Kidney (tissue), 14 donors: Measurements from ENCODE around the gene BRD2. TPM values are rescaled to one million over a fixed set of nuclear protein-coding genes. Genes with fewer than 3 reads are reported as not detected.

Experiments
- DNase-seq, 5 donors: peaks; one replicate each; pipeline ENCODE4 v3.0.0-alpha.2; 2013 to 2020
- FAIRE-seq: peaks from 2 replicates; lab custom pipeline; 2012; peaks lifted over from hg19 to GRCh38; lab: Jason Lieb, UNC
- H3K27ac ChIP-seq, 2 donors: one replicate each; pipeline ENCODE4 v1.7.0; 2013; ENCODE audit warnings: low read depth in 2 of 2, low read length in 2 of 2, inconsistent platforms in 1 of 2
- H3K27me3 ChIP-seq: one replicate; pipeline ENCODE4 v1.7.1; 2013; ENCODE audit warnings: low read length, inconsistent platforms; ENCODE audit not compliant: control insufficient read depth, insufficient read depth
- H3K36me3 ChIP-seq, 3 donors: one replicate each; pipeline versions ENCODE4 v1.7.0 to v1.7.1; 2013; ENCODE audit warnings: low read length in 3 of 3, control low read depth in 1 of 3, inconsistent platforms in 1 of 3; ENCODE audit not compliant: insufficient read depth in 3 of 3, control insufficient read depth in 2 of 3
- H3K4me1 ChIP-seq, 3 donors: one replicate each; pipeline versions ENCODE4 v1.7.0 to v1.7.1; 2013; ENCODE audit warnings: low read length in 3 of 3, inconsistent platforms in 1 of 3, low read depth in 1 of 3; ENCODE audit not compliant: control insufficient read depth in 2 of 3, insufficient read depth in 2 of 3
- H3K4me3 ChIP-seq, 3 donors: one replicate each; pipeline versions ENCODE4 v1.7.0 to v1.8.1; 2013; ENCODE audit warnings: low read length in 3 of 3, control low read depth in 1 of 3, inconsistent platforms in 1 of 3
- H3K9ac ChIP-seq, 3 donors: one replicate each; pipeline versions ENCODE4 v1.7.0 to v1.7.1; 2013; ENCODE audit warnings: low read length in 3 of 3, control low read depth in 1 of 3, inconsistent platforms in 1 of 3
- H3K9me3 ChIP-seq, 3 donors: one replicate each; pipeline versions ENCODE4 v1.7.0 to v1.7.1; 2013; ENCODE audit warnings: low read length in 3 of 3, control low read depth in 1 of 3, inconsistent platforms in 1 of 3; ENCODE audit not compliant: control insufficient read depth in 2 of 3, insufficient read depth in 1 of 3
- intact Hi-C: fragments of 100-400 bp; cut with DNase I; formaldehyde crosslinking; loops from one replicate; pipeline ENCODE4 v1.11.1; 2022
- polyA plus RNA-seq: library from polyadenylated mRNA; stranded (reverse); fragments of 350-450 nt; fragmentation: Illumina TruSeq; extraction: RNeasy Lipid Tissue Mini Kit (QIAGEN cat#74804); gene quantifications from one replicate; pipeline ENCODE4 v1.2.3, GENCODE V29; 2014; ENCODE audit warnings: low read depth, low replicate concordance; ENCODE audit not compliant: insufficient read depth
- total RNA-seq: library from RNA; stranded (reverse); fragmentation: NEBNext Ultra II Directional; extraction: Animal tissue kit (Norgen Biotek cat#: 25700); gene quantifications from one replicate; pipeline ENCODE4 v1.2.1, GENCODE V29; 2021
- TF ChIP-seq, protein P1 (sequence below): IDR thresholded peaks from 3 replicates; pipeline ENCODE4 v1.5.1; 2012; ENCODE audit warnings: mild to moderate bottlenecking, moderate library complexity, borderline replicate concordance; ENCODE audit not compliant: insufficient read depth; ENCODE audit errors: extremely low read depth
- donor health status: control.
- donor health status: control.
- donor health status: control.
- donor health status: control.
- donor health status: control.
- donor health status: DM: yes; HTN: yes; CAD: no.
- donor health status: Normal renal cell carcinoma (clear cell type).

BRD2 gene
- total and polyA plus RNA-seq, 2 donors from 2014 or later = 73.9 to 184 TPM

DNA sequence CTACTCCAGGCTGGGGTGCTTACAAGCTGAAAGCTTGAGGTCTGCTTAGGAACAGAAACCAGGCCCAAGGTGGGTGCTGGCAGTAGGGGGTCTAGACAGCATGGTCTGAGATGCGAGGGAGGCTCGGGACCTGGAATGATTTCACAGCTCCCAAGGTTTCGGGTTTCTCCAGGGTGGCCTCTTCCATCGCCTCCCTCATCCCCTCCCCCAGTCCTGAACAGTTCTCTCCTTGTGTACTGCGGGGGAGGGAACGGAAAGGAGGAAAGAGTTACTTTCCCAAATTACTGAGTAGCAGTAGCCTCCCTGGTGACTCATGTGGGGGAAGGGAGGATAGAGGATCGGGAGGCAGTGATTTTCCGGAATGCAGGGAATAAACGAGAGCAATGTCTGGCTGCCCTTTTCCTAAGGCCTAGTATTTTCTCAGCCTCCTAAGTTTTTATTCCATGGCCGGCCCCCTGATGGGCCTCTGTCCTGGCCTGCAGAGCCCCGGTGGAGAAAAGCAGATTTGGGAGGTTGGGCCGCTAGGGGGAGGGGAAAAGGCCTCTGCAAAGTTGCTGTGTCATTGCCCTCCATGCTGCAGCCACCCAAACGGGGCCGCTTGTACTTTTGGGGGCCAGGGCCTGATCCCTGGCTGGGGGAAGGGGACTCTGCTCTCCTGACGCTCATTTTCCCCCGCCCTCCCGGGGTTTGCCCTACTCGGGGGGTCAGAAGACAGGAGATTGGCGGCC, 1.5 kb downstream of the BRD2 start:
- TF ChIP-seq, protein P1, sequence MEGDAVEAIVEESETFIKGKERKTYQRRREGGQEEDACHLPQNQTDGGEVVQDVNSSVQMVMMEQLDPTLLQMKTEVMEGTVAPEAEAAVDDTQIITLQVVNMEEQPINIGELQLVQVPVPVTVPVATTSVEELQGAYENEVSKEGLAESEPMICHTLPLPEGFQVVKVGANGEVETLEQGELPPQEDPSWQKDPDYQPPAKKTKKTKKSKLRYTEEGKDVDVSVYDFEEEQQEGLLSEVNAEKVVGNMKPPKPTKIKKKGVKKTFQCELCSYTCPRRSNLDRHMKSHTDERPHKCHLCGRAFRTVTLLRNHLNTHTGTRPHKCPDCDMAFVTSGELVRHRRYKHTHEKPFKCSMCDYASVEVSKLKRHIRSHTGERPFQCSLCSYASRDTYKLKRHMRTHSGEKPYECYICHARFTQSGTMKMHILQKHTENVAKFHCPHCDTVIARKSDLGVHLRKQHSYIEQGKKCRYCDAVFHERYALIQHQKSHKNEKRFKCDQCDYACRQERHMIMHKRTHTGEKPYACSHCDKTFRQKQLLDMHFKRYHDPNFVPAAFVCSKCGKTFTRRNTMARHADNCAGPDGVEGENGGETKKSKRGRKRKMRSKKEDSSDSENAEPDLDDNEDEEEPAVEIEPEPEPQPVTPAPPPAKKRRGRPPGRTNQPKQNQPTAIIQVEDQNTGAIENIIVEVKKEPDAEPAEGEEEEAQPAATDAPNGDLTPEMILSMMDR = no peak
- Histone ChIP-seq H3K4me3 (peak overlapping the region; percentile 86 to 99 (median 90)), H3K36me3 (peaks cover 5 to 24% (median 7%) of the 10 kb centered on the region in 3 donors), H3K27ac (peak overlapping the region; percentile 100), H3K9ac (peak overlapping the region; percentile 82 to 100 (median 99)), H3K9me3 (no peaks in the 10 kb centered on the region), H3K27me3 (no peaks in the 10 kb centered on the region), H3K4me1 (peaks cover 10 to 16% (median 11%) of the 10 kb centered on the region in 3 donors)
- no peak for FAIRE-seq
- DNase-seq = peak; percentile 90 to 98 (median 95)
- intact Hi-C loops = loop anchor here (10.0 kb wide), 1 partner anchor 75 kb away; no protein-coding TSS in a partner anchor

DNA sequence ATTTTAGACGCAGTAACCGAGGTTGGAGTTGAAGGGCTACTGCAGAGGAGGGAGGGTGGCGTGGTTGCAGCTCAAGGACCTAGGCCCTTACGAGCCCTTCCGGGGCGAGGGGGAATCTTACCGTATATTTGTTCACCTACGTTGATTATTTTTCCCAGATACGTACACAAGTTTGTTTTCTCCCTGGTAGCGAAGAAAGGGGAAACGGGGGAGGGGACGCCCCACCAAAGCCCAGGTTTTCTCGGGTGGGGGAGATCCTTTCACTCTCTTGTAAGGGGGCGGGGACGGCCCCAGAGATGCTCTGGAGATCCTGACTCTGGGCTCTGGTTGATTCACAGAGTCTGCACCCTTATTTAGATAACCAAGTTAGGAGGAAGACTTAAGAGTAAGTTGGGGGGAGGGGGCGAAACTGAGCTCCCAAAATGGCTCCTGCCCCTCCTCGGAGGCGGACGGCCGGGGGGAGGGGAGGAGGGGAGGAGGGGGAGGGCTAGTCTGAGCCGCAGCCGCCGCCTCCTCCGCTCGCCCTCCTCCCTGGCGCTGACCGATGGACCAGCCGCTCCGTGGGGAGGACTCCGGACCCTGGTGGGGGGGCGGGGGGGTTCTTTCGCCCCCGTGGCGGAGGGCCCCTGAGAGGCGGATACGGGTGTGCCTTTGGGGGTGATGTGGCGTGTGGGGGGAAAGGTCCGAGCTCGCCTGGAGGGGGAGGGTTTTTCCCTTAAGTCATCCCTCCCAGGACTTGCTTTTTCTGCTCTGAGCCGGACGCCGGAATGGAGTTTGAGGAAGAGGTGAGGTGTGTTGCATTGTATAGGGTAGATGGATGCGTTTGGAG, 2.2 kb downstream of the BRD2 start:
- TF ChIP-seq, protein P1 = no peak
- intact Hi-C loops = loop anchor here (10.0 kb wide), 1 partner anchor 76 kb away; no protein-coding TSS in a partner anchor
- Histone ChIP-seq H3K4me3 (peak overlapping the region; percentile 90 to 99 (median 99)), H3K27ac (peak overlapping the region; percentile 100), H3K36me3 (peaks cover 10 to 29% (median 11%) of the 10 kb centered on the region in 3 donors), H3K4me1 (peaks cover 10 to 20% (median 14%) of the 10 kb centered on the region in 3 donors), H3K9me3 (no peaks in the 10 kb centered on the region), H3K9ac (peak overlapping the region; percentile 99 to 100 (median 100)), H3K27me3 (no peaks in the 10 kb centered on the region)
- peak; percentile 91 to 98 (median 96) for DNase-seq
- FAIRE-seq = no peak

DNA sequence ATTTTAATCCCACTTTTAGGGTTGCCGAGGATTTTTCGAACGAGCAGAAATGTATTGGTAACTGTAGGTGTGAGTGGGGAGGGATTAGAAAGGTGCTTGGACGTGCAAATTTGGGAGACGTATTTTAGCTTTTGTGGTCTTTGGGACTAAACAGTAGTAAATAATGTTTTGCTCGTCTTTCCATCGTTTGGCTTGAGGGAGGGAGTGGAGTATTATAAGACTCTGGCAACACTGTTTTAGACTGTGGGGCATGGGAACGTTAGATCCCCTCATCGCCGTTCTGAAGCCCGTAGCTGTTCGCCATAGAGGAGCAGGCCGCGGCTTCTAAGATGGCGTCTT, 2.8 kb downstream of the BRD2 start:
- no peaks in the 10 kb centered on the region for H3K27me3 ChIP-seq
- peaks cover 10 to 22% (median 19%) of the 10 kb centered on the region in 3 donors for H3K4me1 ChIP-seq
- no peaks in the 10 kb centered on the region for H3K9me3 ChIP-seq
- peak overlapping the region; percentile 85 to 99 (median 99) for H3K4me3 ChIP-seq
- H3K27ac ChIP-seq = peak overlapping the region; percentile 100
- DNase-seq = no peak
- intact Hi-C loops = loop anchor here (10.0 kb wide), 1 partner anchor 76 kb away; no protein-coding TSS in a partner anchor
- H3K9ac ChIP-seq = peak overlapping the region; percentile 99 to 100 (median 100)
- H3K36me3 ChIP-seq = peaks cover 15 to 35% (median 17%) of the 10 kb centered on the region in 3 donors
- TF ChIP-seq, protein P1 = no peak
- no peak for FAIRE-seq
